ENCODE data around the gene TMEM269.

GRCh38 chr1:42849944-42850343 is 65.2 kb downstream of the TMEM269 start:
- TF ChIP-seq, protein P1, sequence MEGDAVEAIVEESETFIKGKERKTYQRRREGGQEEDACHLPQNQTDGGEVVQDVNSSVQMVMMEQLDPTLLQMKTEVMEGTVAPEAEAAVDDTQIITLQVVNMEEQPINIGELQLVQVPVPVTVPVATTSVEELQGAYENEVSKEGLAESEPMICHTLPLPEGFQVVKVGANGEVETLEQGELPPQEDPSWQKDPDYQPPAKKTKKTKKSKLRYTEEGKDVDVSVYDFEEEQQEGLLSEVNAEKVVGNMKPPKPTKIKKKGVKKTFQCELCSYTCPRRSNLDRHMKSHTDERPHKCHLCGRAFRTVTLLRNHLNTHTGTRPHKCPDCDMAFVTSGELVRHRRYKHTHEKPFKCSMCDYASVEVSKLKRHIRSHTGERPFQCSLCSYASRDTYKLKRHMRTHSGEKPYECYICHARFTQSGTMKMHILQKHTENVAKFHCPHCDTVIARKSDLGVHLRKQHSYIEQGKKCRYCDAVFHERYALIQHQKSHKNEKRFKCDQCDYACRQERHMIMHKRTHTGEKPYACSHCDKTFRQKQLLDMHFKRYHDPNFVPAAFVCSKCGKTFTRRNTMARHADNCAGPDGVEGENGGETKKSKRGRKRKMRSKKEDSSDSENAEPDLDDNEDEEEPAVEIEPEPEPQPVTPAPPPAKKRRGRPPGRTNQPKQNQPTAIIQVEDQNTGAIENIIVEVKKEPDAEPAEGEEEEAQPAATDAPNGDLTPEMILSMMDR (IDR thresholded peaks at IDR 0.05): no peak
- TF ChIP-seq POLR2A (IDR thresholded peaks at IDR 0.05): no peak
